Caco-2 (cell line): ENCODE data around the gene ARHGEF10L. TPM values are rescaled to one million over a fixed set of nuclear protein-coding genes. Genes with fewer than 3 reads are reported as not detected.

Experiments
- BruUV-seq: library from RNA; stranded (reverse); fragments of 400-500 nt; replicated peaks from 2 replicates; lab custom pipeline; 2021; lab: Mats Ljungman, UMichigan
- CTCF ChIA-PET: fragments of 300-600 bp; sonication (Branson Sonifier 250); formaldehyde crosslinking; loops from one replicate; lab custom pipeline; 2022; ENCODE audit warnings: antibody characterized with exemption; lab: Charles Lee
- POLR2A ChIA-PET: fragments of 300-600 bp; sonication (Branson Sonifier 250); formaldehyde crosslinking; loops from one replicate; lab custom pipeline; 2022; ENCODE audit warnings: antibody characterized with exemption; lab: Charles Lee
- DNase-seq, 2 experiments: peaks; one replicate each; pipeline versions ENCODE4 v3.0.0 to v3.0.0-alpha.2; 2020 to 2022
- H3K27me3 ChIP-seq: replicated peaks from 2 replicates; pipeline ENCODE4 v1.6.0; 2011; ENCODE audit warnings: low read length; ENCODE audit not compliant: control insufficient read depth, insufficient read depth
- H3K36me3 ChIP-seq: 2 replicates; pipeline ENCODE4 v1.5.1; 2011; ENCODE audit warnings: low read length; ENCODE audit not compliant: control insufficient read depth, insufficient read depth
- H3K4me1 ChIP-seq: fragments of 250-450 bp; sonication (Bioruptor Pico); 2 replicates; pipeline ENCODE4 v1.5.1; 2020; ENCODE audit warnings: mild to moderate bottlenecking
- H3K4me3 ChIP-seq: 2 replicates; pipeline ENCODE4 v1.5.1; 2011; ENCODE audit warnings: low read depth, mild to moderate bottlenecking, control low read depth, low read length
- H3K9me3 ChIP-seq: fragments of 250-450 bp; sonication (Bioruptor Pico); 2 replicates; pipeline ENCODE4 v1.5.1; 2020; ENCODE audit warnings: mild to moderate bottlenecking, moderate library complexity
- H3K27ac Mint-ChIP-seq: one replicate; pipeline ENCODE4 v1.8.0; 2022; ENCODE audit warnings: mixed read lengths; ENCODE audit not compliant: unreplicated experiment
- H3K27me3 Mint-ChIP-seq: one replicate; pipeline ENCODE4 v1.8.0; 2022; ENCODE audit warnings: mixed read lengths; ENCODE audit not compliant: insufficient read depth, unreplicated experiment
- H3K36me3 Mint-ChIP-seq: one replicate; pipeline ENCODE4 v1.8.0; 2022; ENCODE audit warnings: mild to moderate bottlenecking, mixed read lengths; ENCODE audit not compliant: insufficient read depth, unreplicated experiment
- H3K4me1 Mint-ChIP-seq: one replicate; pipeline ENCODE4 v1.8.0; 2022; ENCODE audit warnings: low read depth, mixed read lengths; ENCODE audit not compliant: unreplicated experiment
- H3K4me3 Mint-ChIP-seq: one replicate; pipeline ENCODE4 v1.8.0; 2022; ENCODE audit warnings: mild to moderate bottlenecking, moderate library complexity, mixed read lengths; ENCODE audit not compliant: unreplicated experiment
- H3K9me3 Mint-ChIP-seq: one replicate; pipeline ENCODE4 v1.8.0; 2022; ENCODE audit warnings: mixed read lengths; ENCODE audit not compliant: unreplicated experiment
- CTCF ChIP-seq, 2 experiments: fragments of 200-600 bp in 1 of 2; IDR thresholded peaks; 1 replicate in 1 of 2; 2 replicates in 1 of 2; pipeline versions ENCODE4 v1.5.1 to v1.8.0; 2011 to 2022; ENCODE audit warnings: antibody characterized with exemption in 1 of 2, control low read depth in 1 of 2, inconsistent platforms in 1 of 2, low read depth in 1 of 2, low read length in 1 of 2, mild to moderate bottlenecking in 1 of 2, moderate library complexity in 1 of 2; ENCODE audit not compliant: insufficient read depth in 1 of 2, severe bottlenecking in 1 of 2, unreplicated experiment in 1 of 2
- intact Hi-C: fragments of 100-400 bp; cut with micrococcal nuclease; formaldehyde crosslinking; loops from one replicate; pipeline ENCODE4 v1.10.0; 2022; ENCODE audit not compliant: unreplicated experiment
- total RNA-seq: library from RNA; stranded (reverse); gene quantifications from 2 replicates; pipeline ENCODE4 v1.2.3, GENCODE V29; 2022

Gene ARHGEF10L
- total RNA-seq, 1 experiment from 2014 or later: 31.3 TPM

- H3K9me3 Mint-ChIP-seq: no peaks in the 10 kb centered on the region
- no peak for TF ChIP-seq CTCF (IDR thresholded peaks at IDR 0.05; ENCODE audit: insufficient read depth in 1 of 2, low read depth in 1 of 2, low read length in 1 of 2, severe bottlenecking in 1 of 2, unreplicated experiment in 1 of 2)
- H3K4me3 ChIP-seq: no peak overlapping the region
- no peak overlapping the region for H3K4me3 Mint-ChIP-seq
- H3K27me3 ChIP-seq: no peaks in the 10 kb centered on the region
- DNase-seq: no peak
- intact Hi-C loops: no loop called here
- H3K4me1 ChIP-seq: no peaks in the 10 kb centered on the region
- H3K9me3 ChIP-seq: no peaks in the 10 kb centered on the region
- BruUV-seq: no TSS peak
- ChIA-PET CTCF (no interaction called here), POLR2A (no interaction called here)
- H3K36me3 Mint-ChIP-seq: no peaks in the 10 kb centered on the region
- no peaks in the 10 kb centered on the region for H3K4me1 Mint-ChIP-seq
- H3K27me3 Mint-ChIP-seq: no peaks in the 10 kb centered on the region
- H3K27ac Mint-ChIP-seq: no peak overlapping the region
- no peaks in the 10 kb centered on the region for H3K36me3 ChIP-seq
Observed at GRCh38 chr1:17700945-17701810, 161.7 kb downstream of the ARHGEF10L start.

- ChIA-PET POLR2A (no interaction called here), CTCF (no interaction called here)
- no TSS peak for BruUV-seq
- Histone ChIP-seq H3K36me3 (no peaks in the 10 kb centered on the region), H3K4me3 (no peak overlapping the region), H3K4me1 (no peaks in the 10 kb centered on the region), H3K27me3 (no peaks in the 10 kb centered on the region), H3K9me3 (no peaks in the 10 kb centered on the region)
- intact Hi-C loops: no loop called here
- no peak for DNase-seq
- H3K27ac Mint-ChIP-seq: no peak overlapping the region
- H3K4me3 Mint-ChIP-seq: no peak overlapping the region
- H3K9me3 Mint-ChIP-seq: no peaks in the 10 kb centered on the region
- TF ChIP-seq CTCF (IDR thresholded peaks at IDR 0.05; ENCODE audit: insufficient read depth in 1 of 2, low read depth in 1 of 2, low read length in 1 of 2, severe bottlenecking in 1 of 2, unreplicated experiment in 1 of 2): no peak
- peaks cover 2% of the 10 kb centered on the region for H3K27me3 Mint-ChIP-seq
- H3K36me3 Mint-ChIP-seq: no peaks in the 10 kb centered on the region
- no peaks in the 10 kb centered on the region for H3K4me1 Mint-ChIP-seq
Observed at GRCh38 chr1:17704176-17704575, 164.7 kb downstream of the ARHGEF10L start.

- Histone ChIP-seq H3K36me3 (no peaks in the 10 kb centered on the region), H3K27me3 (no peaks in the 10 kb centered on the region), H3K4me3 (no peak overlapping the region), H3K4me1 (no peaks in the 10 kb centered on the region), H3K9me3 (no peaks in the 10 kb centered on the region)
- Mint-ChIP-seq H3K27ac (no peak overlapping the region), H3K4me1 (no peaks in the 10 kb centered on the region), H3K4me3 (no peak overlapping the region), H3K9me3 (no peaks in the 10 kb centered on the region), H3K36me3 (no peaks in the 10 kb centered on the region), H3K27me3 (peaks cover 2% of the 10 kb centered on the region)
- TF ChIP-seq CTCF (IDR thresholded peaks at IDR 0.05; ENCODE audit: insufficient read depth in 1 of 2, low read depth in 1 of 2, low read length in 1 of 2, severe bottlenecking in 1 of 2, unreplicated experiment in 1 of 2): no peak
- BruUV-seq: no TSS peak
- POLR2A ChIA-PET: no interaction called here
- intact Hi-C loops: no loop called here
- no peak for DNase-seq
- CTCF ChIA-PET: no interaction called here
Observed at GRCh38 chr1:17706445-17706844, 166.9 kb downstream of the ARHGEF10L start.
